SK-N-SH (cell line): Measurements from ENCODE around the gene MCF2L2. TPM values are rescaled to one million over a fixed set of nuclear protein-coding genes. Genes with fewer than 3 reads are reported as not detected.

ENCODE experiments used
- CTCF ChIA-PET: fragments of 300-600, 350-600 bp; formaldehyde crosslinking; extraction: SDS; loops from one replicate; lab custom pipeline; 2021; lab: Yijun Ruan, JAX
- POLR2A ChIA-PET: fragments of 350-600 bp; sonication (Branson Sonifier 250); formaldehyde crosslinking; extraction: SDS; loops from one replicate; lab custom pipeline; 2020; ENCODE audit warnings: antibody characterized with exemption, inconsistent platforms; lab: Yijun Ruan, JAX
- DNase-seq: peaks from one replicate; pipeline ENCODE4 v3.0.0; 2012
- H2AFZ ChIP-seq: fragments of 200-600 bp; sonication (generic); 2 replicates; pipeline ENCODE4 v1.8.1; 2016; ENCODE audit warnings: antibody characterized with exemption, mild to moderate bottlenecking, low read depth
- H3F3A ChIP-seq: fragments of 200-600 bp; sonication (generic); replicated peaks from 2 replicates; pipeline ENCODE3; 2016; ENCODE audit warnings: antibody characterized with exemption, mild to moderate bottlenecking; ENCODE audit not compliant: insufficient read depth
- H3K27ac ChIP-seq, 2 experiments: fragments of 200-500 bp in 1 of 2; fragments of 200-600 bp in 1 of 2; sonication (Bioruptor generic) in 1 of 2; sonication (generic), shearing (Covaris generic) in 1 of 2; 2 replicates each; pipeline versions ENCODE4 v1.5.1 to v1.6.1; 2014 to 2016; ENCODE audit warnings: low read depth in 2 of 2, inconsistent platforms in 1 of 2, low read length in 1 of 2, mild to moderate bottlenecking in 1 of 2, mixed read lengths in 1 of 2
- H3K27me3 ChIP-seq: fragments of 200-600 bp; sonication (generic), shearing (Covaris generic); 2 replicates; pipeline ENCODE4 v1.6.1; 2016; ENCODE audit warnings: mixed run types; ENCODE audit not compliant: insufficient read depth
- H3K36me3 ChIP-seq, 2 experiments: fragments of 200-500 bp in 1 of 2; fragments of 200-600 bp in 1 of 2; sonication (Bioruptor generic) in 1 of 2; sonication (generic) in 1 of 2; replicated peaks in 1 of 2; 2 replicates each; pipeline versions ENCODE3 to v1.5.1; 2014 to 2016; ENCODE audit warnings: low read length in 1 of 2, mild to moderate bottlenecking in 1 of 2; ENCODE audit not compliant: insufficient read depth in 2 of 2, control insufficient read depth in 1 of 2
- H3K4me1 ChIP-seq, 2 experiments: fragments of 200-500 bp in 1 of 2; fragments of 200-600 bp in 1 of 2; sonication (Bioruptor generic) in 1 of 2; sonication (generic), shearing (Covaris generic) in 1 of 2; 2 replicates each; pipeline versions ENCODE4 v1.5.1 to v1.6.1; 2014 to 2016; ENCODE audit warnings: low read depth in 1 of 2, low read length in 1 of 2, mixed run types in 1 of 2; ENCODE audit not compliant: insufficient read depth in 2 of 2, control insufficient read depth in 1 of 2
- H3K4me2 ChIP-seq: fragments of 200-600 bp; sonication (generic), shearing (Covaris generic); 2 replicates; pipeline ENCODE4 v1.6.1; 2017; ENCODE audit warnings: mixed run types
- H3K4me3 ChIP-seq, 2 experiments: fragments of 200-500 bp in 1 of 2; fragments of 200-600 bp in 1 of 2; sonication (Bioruptor generic) in 1 of 2; sonication (generic), shearing (Covaris generic) in 1 of 2; 2 replicates each; pipeline versions ENCODE4 v1.5.1 to v1.8.1; 2014 to 2016; ENCODE audit warnings: low read depth in 2 of 2, inconsistent platforms in 1 of 2, low read length in 1 of 2, mild to moderate bottlenecking in 1 of 2, mixed read lengths in 1 of 2, moderate library complexity in 1 of 2
- H3K79me2 ChIP-seq: fragments of 200-600 bp; sonication (generic); 2 replicates; pipeline ENCODE4 v1.8.1; 2017; ENCODE audit warnings: mild to moderate bottlenecking; ENCODE audit not compliant: insufficient read depth
- H3K9ac ChIP-seq: fragments of 200-600 bp; sonication (generic); 2 replicates; pipeline ENCODE4 v1.6.1; 2017; ENCODE audit warnings: mixed run types
- H3K9me2 ChIP-seq: fragments of 200-600 bp; sonication (generic); 2 replicates; pipeline ENCODE4 v1.6.1; 2017; ENCODE audit warnings: mixed run types
- H3K9me3 ChIP-seq: fragments of 200-600 bp; sonication (generic); 2 replicates; pipeline ENCODE4 v1.6.1; 2017; ENCODE audit warnings: mixed run types, mild to moderate bottlenecking, moderate library complexity
- H4K20me1 ChIP-seq: fragments of 200-600 bp; sonication (generic); 2 replicates; pipeline ENCODE4 v1.6.1; 2017; ENCODE audit warnings: mild to moderate bottlenecking, mixed run types; ENCODE audit not compliant: insufficient read depth
- FOSL2 ChIP-seq: IDR thresholded peaks from 2 replicates; pipeline ENCODE4 v1.4.0; 2012; ENCODE audit warnings: low read depth, mild to moderate bottlenecking, moderate library complexity, borderline replicate concordance
- GABPA ChIP-seq: IDR thresholded peaks from 2 replicates; pipeline ENCODE4 v1.4.0; 2012; ENCODE audit warnings: low read depth, mild to moderate bottlenecking
- JUND ChIP-seq: IDR thresholded peaks from 2 replicates; pipeline ENCODE4 v1.4.0; 2012
- RAD21 ChIP-seq: IDR thresholded peaks from 2 replicates; pipeline ENCODE4 v1.6.1; 2012; ENCODE audit warnings: mild to moderate bottlenecking, low read length
- RCOR1 ChIP-seq: fragments of 150-350 bp; IDR thresholded peaks from 2 replicates; pipeline ENCODE4 v1.6.1; 2017; ENCODE audit warnings: antibody characterized with exemption, low read length
- RXRA ChIP-seq: IDR thresholded peaks from 2 replicates; pipeline ENCODE4 v1.4.0; 2012; ENCODE audit warnings: low read depth, mild to moderate bottlenecking, borderline replicate concordance
- YY1 ChIP-seq: IDR thresholded peaks from 2 replicates; pipeline ENCODE4 v1.4.0; 2012; ENCODE audit warnings: low read depth, mild to moderate bottlenecking
- WGBS: methylation state at CpG from one replicate; pipeline ENCODE4 v1.1.6; 2017; ENCODE audit warnings: low lambda C conversion rate; 5-methylcytosine and 5-hydroxymethylcytosine counted together
- polyA plus RNA-seq, 3 experiments: library from polyadenylated mRNA; depleted of rRNA; stranded (reverse); fragments of >200 nt; gene quantifications; 2 replicates each; pipeline ENCODE4 v1.2.3, GENCODE V29; 2012
- TF ChIP-seq, protein P1 (sequence below): IDR thresholded peaks from 2 replicates; pipeline ENCODE4 v1.4.0; 2012; ENCODE audit warnings: low read depth, borderline replicate concordance
- TF ChIP-seq, protein P2 (sequence below): fragments of 200-600 bp; sonication (generic); IDR thresholded peaks from 2 replicates; pipeline ENCODE4 v1.6.1; 2017; ENCODE audit warnings: antibody characterized with exemption, mild to moderate bottlenecking, moderate library complexity
- TF ChIP-seq, protein P3 (sequence below): IDR thresholded peaks from 2 replicates; pipeline ENCODE4 v1.4.0; 2012; ENCODE audit warnings: low read depth, borderline replicate concordance
- TF ChIP-seq, protein P4 (sequence below): fragments of 150-350 bp; IDR thresholded peaks from 2 replicates; pipeline ENCODE4 v1.6.1; 2017; ENCODE audit warnings: antibody characterized with exemption, low read length, low read depth, borderline replicate concordance
- TF ChIP-seq, protein P5 (sequence below): fragments of 150-350 bp; IDR thresholded peaks from 2 replicates; pipeline ENCODE4 v1.6.1; 2016; ENCODE audit warnings: mild to moderate bottlenecking, low read depth, low read length

The MCF2L2 gene
- polyA plus RNA-seq, 1 of the 3 experiments (the other 2 are of a cell fraction) = 0.56 TPM

DNA sequence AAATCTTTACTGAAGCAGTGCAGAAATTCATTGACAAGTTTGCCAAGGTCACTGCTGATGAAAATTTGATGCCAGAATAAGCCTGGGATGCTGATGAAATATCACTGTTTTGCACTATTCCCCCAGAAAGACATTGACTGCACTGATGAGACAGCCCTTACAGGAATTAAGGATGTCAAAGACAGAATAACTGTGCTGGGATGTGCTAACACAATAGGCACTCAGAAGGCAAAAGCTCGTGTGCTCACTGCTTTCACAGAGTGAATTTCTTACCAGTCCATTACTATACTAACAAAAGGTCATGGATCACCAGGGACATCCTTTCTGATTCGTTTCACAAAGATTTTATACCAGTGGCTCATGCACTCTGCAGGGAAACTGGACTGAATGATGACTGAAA lies 69.4 kb downstream of the MCF2L2 start:
- Histone ChIP-seq H2AFZ (no peak overlapping the region), H3K9me2 (no peaks in the 10 kb centered on the region), H3K9me3 (no peaks in the 10 kb centered on the region), H3F3A (no peaks in the 10 kb centered on the region), H3K27me3 (no peaks in the 10 kb centered on the region), H3K36me3 (no peaks in the 10 kb centered on the region), H4K20me1 (no peaks in the 10 kb centered on the region), H3K27ac (no peak overlapping the region), H3K4me3 (no peak overlapping the region), H3K4me2 (no peak overlapping the region), H3K9ac (no peak overlapping the region), H3K4me1 (no peaks in the 10 kb centered on the region), H3K79me2 (no peaks in the 10 kb centered on the region)
- TF ChIP-seq, protein P1, sequence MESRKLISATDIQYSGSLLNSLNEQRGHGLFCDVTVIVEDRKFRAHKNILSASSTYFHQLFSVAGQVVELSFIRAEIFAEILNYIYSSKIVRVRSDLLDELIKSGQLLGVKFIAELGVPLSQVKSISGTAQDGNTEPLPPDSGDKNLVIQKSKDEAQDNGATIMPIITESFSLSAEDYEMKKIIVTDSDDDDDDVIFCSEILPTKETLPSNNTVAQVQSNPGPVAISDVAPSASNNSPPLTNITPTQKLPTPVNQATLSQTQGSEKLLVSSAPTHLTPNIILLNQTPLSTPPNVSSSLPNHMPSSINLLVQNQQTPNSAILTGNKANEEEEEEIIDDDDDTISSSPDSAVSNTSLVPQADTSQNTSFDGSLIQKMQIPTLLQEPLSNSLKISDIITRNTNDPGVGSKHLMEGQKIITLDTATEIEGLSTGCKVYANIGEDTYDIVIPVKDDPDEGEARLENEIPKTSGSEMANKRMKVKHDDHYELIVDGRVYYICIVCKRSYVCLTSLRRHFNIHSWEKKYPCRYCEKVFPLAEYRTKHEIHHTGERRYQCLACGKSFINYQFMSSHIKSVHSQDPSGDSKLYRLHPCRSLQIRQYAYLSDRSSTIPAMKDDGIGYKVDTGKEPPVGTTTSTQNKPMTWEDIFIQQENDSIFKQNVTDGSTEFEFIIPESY = no peak
- TF ChIP-seq, protein P2, sequence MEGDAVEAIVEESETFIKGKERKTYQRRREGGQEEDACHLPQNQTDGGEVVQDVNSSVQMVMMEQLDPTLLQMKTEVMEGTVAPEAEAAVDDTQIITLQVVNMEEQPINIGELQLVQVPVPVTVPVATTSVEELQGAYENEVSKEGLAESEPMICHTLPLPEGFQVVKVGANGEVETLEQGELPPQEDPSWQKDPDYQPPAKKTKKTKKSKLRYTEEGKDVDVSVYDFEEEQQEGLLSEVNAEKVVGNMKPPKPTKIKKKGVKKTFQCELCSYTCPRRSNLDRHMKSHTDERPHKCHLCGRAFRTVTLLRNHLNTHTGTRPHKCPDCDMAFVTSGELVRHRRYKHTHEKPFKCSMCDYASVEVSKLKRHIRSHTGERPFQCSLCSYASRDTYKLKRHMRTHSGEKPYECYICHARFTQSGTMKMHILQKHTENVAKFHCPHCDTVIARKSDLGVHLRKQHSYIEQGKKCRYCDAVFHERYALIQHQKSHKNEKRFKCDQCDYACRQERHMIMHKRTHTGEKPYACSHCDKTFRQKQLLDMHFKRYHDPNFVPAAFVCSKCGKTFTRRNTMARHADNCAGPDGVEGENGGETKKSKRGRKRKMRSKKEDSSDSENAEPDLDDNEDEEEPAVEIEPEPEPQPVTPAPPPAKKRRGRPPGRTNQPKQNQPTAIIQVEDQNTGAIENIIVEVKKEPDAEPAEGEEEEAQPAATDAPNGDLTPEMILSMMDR = no peak
- TF ChIP-seq, protein P3, sequence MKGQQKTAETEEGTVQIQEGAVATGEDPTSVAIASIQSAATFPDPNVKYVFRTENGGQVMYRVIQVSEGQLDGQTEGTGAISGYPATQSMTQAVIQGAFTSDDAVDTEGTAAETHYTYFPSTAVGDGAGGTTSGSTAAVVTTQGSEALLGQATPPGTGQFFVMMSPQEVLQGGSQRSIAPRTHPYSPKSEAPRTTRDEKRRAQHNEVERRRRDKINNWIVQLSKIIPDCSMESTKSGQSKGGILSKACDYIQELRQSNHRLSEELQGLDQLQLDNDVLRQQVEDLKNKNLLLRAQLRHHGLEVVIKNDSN = no peak
- no peak for TF ChIP-seq RCOR1
- TF ChIP-seq RXRA = no peak
- TF ChIP-seq, protein P4, sequence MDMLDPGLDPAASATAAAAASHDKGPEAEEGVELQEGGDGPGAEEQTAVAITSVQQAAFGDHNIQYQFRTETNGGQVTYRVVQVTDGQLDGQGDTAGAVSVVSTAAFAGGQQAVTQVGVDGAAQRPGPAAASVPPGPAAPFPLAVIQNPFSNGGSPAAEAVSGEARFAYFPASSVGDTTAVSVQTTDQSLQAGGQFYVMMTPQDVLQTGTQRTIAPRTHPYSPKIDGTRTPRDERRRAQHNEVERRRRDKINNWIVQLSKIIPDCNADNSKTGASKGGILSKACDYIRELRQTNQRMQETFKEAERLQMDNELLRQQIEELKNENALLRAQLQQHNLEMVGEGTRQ = no peak
- TF ChIP-seq YY1 = no peak
- TF ChIP-seq, protein P5, sequence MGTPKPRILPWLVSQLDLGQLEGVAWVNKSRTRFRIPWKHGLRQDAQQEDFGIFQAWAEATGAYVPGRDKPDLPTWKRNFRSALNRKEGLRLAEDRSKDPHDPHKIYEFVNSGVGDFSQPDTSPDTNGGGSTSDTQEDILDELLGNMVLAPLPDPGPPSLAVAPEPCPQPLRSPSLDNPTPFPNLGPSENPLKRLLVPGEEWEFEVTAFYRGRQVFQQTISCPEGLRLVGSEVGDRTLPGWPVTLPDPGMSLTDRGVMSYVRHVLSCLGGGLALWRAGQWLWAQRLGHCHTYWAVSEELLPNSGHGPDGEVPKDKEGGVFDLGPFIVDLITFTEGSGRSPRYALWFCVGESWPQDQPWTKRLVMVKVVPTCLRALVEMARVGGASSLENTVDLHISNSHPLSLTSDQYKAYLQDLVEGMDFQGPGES = no peak
- TF ChIP-seq FOSL2 = no peak
- no peak for TF ChIP-seq RAD21
- TF ChIP-seq JUND = no peak
- no peak for TF ChIP-seq GABPA
- WGBS = 49% methylated on average over 2 of the region's 2 CpGs
- DNase-seq = no peak
- ChIA-PET CTCF (interaction anchor here (1.3 kb wide), 1 partner anchor 23 kb away, joined by 5 read pairs; no protein-coding TSS in a partner anchor), POLR2A (no interaction called here)
